ENCODE results near the gene MYH15. TPM values are rescaled to one million over a fixed set of nuclear protein-coding genes. Genes with fewer than 3 reads are reported as not detected.

Gene MYH15
- total and polyA plus RNA-seq, 2 of the 8 experiments (the other 6 are each of a cell fraction or from before 2014, with no cell fraction given): under 0.01 TPM; not detected in 1

DNA sequence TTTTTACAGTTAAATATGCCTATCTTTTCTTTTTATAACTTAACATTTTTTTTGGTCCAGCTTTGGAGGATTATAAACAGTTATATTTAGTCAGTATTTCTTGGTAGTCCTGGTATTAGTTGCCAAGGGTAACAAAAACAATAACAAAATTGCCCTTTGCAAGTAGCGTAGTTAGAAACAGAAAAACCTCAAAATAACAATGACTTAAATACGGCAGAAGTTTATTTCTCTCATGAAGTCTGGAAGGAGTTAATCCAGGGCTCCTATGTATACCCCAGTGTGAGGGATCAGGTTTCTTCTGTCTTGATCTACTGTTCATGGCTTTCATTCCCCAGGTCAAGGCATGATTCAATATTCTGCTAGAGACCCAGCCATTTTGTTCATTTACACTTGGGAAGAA, 14.1 kb upstream of the MYH15 start (continued):
- TF ChIP-seq, protein P1, sequence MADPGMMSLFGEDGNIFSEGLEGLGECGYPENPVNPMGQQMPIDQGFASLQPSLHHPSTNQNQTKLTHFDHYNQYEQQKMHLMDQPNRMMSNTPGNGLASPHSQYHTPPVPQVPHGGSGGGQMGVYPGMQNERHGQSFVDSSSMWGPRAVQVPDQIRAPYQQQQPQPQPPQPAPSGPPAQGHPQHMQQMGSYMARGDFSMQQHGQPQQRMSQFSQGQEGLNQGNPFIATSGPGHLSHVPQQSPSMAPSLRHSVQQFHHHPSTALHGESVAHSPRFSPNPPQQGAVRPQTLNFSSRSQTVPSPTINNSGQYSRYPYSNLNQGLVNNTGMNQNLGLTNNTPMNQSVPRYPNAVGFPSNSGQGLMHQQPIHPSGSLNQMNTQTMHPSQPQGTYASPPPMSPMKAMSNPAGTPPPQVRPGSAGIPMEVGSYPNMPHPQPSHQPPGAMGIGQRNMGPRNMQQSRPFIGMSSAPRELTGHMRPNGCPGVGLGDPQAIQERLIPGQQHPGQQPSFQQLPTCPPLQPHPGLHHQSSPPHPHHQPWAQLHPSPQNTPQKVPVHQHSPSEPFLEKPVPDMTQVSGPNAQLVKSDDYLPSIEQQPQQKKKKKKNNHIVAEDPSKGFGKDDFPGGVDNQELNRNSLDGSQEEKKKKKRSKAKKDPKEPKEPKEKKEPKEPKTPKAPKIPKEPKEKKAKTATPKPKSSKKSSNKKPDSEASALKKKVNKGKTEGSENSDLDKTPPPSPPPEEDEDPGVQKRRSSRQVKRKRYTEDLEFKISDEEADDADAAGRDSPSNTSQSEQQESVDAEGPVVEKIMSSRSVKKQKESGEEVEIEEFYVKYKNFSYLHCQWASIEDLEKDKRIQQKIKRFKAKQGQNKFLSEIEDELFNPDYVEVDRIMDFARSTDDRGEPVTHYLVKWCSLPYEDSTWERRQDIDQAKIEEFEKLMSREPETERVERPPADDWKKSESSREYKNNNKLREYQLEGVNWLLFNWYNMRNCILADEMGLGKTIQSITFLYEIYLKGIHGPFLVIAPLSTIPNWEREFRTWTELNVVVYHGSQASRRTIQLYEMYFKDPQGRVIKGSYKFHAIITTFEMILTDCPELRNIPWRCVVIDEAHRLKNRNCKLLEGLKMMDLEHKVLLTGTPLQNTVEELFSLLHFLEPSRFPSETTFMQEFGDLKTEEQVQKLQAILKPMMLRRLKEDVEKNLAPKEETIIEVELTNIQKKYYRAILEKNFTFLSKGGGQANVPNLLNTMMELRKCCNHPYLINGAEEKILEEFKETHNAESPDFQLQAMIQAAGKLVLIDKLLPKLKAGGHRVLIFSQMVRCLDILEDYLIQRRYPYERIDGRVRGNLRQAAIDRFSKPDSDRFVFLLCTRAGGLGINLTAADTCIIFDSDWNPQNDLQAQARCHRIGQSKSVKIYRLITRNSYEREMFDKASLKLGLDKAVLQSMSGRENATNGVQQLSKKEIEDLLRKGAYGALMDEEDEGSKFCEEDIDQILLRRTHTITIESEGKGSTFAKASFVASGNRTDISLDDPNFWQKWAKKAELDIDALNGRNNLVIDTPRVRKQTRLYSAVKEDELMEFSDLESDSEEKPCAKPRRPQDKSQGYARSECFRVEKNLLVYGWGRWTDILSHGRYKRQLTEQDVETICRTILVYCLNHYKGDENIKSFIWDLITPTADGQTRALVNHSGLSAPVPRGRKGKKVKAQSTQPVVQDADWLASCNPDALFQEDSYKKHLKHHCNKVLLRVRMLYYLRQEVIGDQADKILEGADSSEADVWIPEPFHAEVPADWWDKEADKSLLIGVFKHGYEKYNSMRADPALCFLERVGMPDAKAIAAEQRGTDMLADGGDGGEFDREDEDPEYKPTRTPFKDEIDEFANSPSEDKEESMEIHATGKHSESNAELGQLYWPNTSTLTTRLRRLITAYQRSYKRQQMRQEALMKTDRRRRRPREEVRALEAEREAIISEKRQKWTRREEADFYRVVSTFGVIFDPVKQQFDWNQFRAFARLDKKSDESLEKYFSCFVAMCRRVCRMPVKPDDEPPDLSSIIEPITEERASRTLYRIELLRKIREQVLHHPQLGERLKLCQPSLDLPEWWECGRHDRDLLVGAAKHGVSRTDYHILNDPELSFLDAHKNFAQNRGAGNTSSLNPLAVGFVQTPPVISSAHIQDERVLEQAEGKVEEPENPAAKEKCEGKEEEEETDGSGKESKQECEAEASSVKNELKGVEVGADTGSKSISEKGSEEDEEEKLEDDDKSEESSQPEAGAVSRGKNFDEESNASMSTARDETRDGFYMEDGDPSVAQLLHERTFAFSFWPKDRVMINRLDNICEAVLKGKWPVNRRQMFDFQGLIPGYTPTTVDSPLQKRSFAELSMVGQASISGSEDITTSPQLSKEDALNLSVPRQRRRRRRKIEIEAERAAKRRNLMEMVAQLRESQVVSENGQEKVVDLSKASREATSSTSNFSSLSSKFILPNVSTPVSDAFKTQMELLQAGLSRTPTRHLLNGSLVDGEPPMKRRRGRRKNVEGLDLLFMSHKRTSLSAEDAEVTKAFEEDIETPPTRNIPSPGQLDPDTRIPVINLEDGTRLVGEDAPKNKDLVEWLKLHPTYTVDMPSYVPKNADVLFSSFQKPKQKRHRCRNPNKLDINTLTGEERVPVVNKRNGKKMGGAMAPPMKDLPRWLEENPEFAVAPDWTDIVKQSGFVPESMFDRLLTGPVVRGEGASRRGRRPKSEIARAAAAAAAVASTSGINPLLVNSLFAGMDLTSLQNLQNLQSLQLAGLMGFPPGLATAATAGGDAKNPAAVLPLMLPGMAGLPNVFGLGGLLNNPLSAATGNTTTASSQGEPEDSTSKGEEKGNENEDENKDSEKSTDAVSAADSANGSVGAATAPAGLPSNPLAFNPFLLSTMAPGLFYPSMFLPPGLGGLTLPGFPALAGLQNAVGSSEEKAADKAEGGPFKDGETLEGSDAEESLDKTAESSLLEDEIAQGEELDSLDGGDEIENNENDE (IDR thresholded peaks at IDR 0.05; ENCODE audit: insufficient replicate concordance, low read length): no peak
- TF ChIP-seq SIN3A (conservative IDR thresholded peaks at IDR 0.05 in 1 of 2, IDR thresholded peaks at IDR 0.05 in 1 of 2; ENCODE audit: low read depth in 1 of 2, low read length in 2 of 2) (no peak), RXRA (IDR thresholded peaks at IDR 0.05; ENCODE audit: insufficient read depth, low read depth, low read length) (no peak), KDM1A (IDR thresholded peaks at IDR 0.05; ENCODE audit: borderline replicate concordance, low read length) (no peak), E2F6 (IDR thresholded peaks at IDR 0.05) (no peak)
